MM.1S (cell line): ENCODE data around the gene TRIM72.

Experiments
- DNase-seq: peaks from one replicate; pipeline ENCODE4 v3.0.0-alpha.2; 2015
- H2AFZ ChIP-seq: fragments of 300-600 bp; sonication (generic); 2 replicates; pipeline ENCODE4 v1.6.0; 2016; ENCODE audit warnings: antibody characterized with exemption, low read length
- H3F3A ChIP-seq: fragments of 300-600 bp; sonication (generic); 2 replicates; pipeline ENCODE4 v1.6.1; 2016; ENCODE audit warnings: mild to moderate bottlenecking, antibody characterized with exemption, low read length, moderate library complexity, mixed read lengths; ENCODE audit not compliant: insufficient read depth
- H3K27ac ChIP-seq: fragments of 300-600 bp; sonication (generic); 2 replicates; pipeline ENCODE4 v1.5.1; 2016; ENCODE audit warnings: mild to moderate bottlenecking, low read length
- H3K27me3 ChIP-seq: fragments of 300-600 bp; sonication (generic); replicated peaks from 2 replicates; pipeline ENCODE4 v1.6.0; 2016; ENCODE audit warnings: low read length; ENCODE audit not compliant: insufficient read depth
- H3K36me3 ChIP-seq: fragments of 300-600 bp; sonication (generic); replicated peaks from 2 replicates; pipeline ENCODE4 v1.6.1; 2016; ENCODE audit warnings: mild to moderate bottlenecking, low read length, mixed read lengths; ENCODE audit not compliant: insufficient read depth
- H3K4me1 ChIP-seq: fragments of 300-600 bp; sonication (generic); 2 replicates; pipeline ENCODE4 v1.6.1; 2016; ENCODE audit warnings: low read length, mixed read lengths
- H3K4me2 ChIP-seq: fragments of 300-600 bp; sonication (generic); 2 replicates; pipeline ENCODE4 v1.6.0; 2016; ENCODE audit warnings: low read depth, low read length
- H3K4me3 ChIP-seq: fragments of 300-600 bp; sonication (generic); 2 replicates; pipeline ENCODE4 v1.5.1; 2016; ENCODE audit warnings: low read length, mixed read lengths
- H3K79me2 ChIP-seq: fragments of 300-600 bp; sonication (generic); 2 replicates; pipeline ENCODE4 v1.6.1; 2016; ENCODE audit warnings: mixed run types, low read length, mixed read lengths
- H3K9ac ChIP-seq: fragments of 300-600 bp; sonication (generic); 2 replicates; pipeline ENCODE4 v1.6.1; 2016; ENCODE audit warnings: low read length, mixed read lengths
- H3K9me2 ChIP-seq: fragments of 300-600 bp; sonication (generic); replicated peaks from 2 replicates; pipeline ENCODE4 v1.6.1; 2016; ENCODE audit warnings: mild to moderate bottlenecking, low read length, mixed read lengths; ENCODE audit not compliant: insufficient read depth
- H3K9me3 ChIP-seq: fragments of 300-600 bp; sonication (generic); replicated peaks from 2 replicates; pipeline ENCODE4 v1.6.1; 2016; ENCODE audit warnings: mild to moderate bottlenecking, low read length, mixed read lengths; ENCODE audit not compliant: insufficient read depth
- H4K20me1 ChIP-seq: fragments of 300-600 bp; sonication (generic); 2 replicates; pipeline ENCODE4 v1.6.1; 2016; ENCODE audit warnings: mild to moderate bottlenecking, low read length, moderate library complexity, mixed read lengths; ENCODE audit not compliant: insufficient read depth
- EZH2 ChIP-seq: fragments of 300-600 bp; sonication (generic); optimal IDR thresholded peaks from 2 replicates; pipeline ENCODE3; 2017; ENCODE audit warnings: low read depth, mild to moderate bottlenecking, antibody characterized with exemption, low read length, mixed read lengths
- EZH2phosphoT487 ChIP-seq: fragments of 300-600 bp; sonication (generic); IDR thresholded peaks from 2 replicates; pipeline ENCODE4 v1.6.1; 2018; ENCODE audit warnings: antibody characterized with exemption, low read length
- TF ChIP-seq, protein P1 (sequence below): fragments of 300-600 bp; sonication (generic); IDR thresholded peaks from 2 replicates; pipeline ENCODE4 v1.5.1; 2016; ENCODE audit warnings: antibody characterized with exemption, low read length, mixed read lengths

TRIM72 gene

GRCh38 chr16:31224092-31224955, 10.4 kb downstream of the TRIM72 start:
- Histone ChIP-seq H3K4me3 (no peak overlapping the region), H3F3A (no peaks in the 10 kb centered on the region), H3K27ac (no peak overlapping the region), H4K20me1 (no peaks in the 10 kb centered on the region), H2AFZ (no peak overlapping the region), H3K27me3 (peaks cover 22% of the 10 kb centered on the region), H3K9me3 (no peaks in the 10 kb centered on the region), H3K9me2 (no peaks in the 10 kb centered on the region), H3K9ac (no peak overlapping the region), H3K4me2 (no peak overlapping the region), H3K36me3 (no peaks in the 10 kb centered on the region), H3K79me2 (no peaks in the 10 kb centered on the region), H3K4me1 (no peaks in the 10 kb centered on the region)
- DNase-seq: no peak
- TF ChIP-seq EZH2phosphoT487 (no peak), EZH2 (no peak)
- TF ChIP-seq, protein P1, sequence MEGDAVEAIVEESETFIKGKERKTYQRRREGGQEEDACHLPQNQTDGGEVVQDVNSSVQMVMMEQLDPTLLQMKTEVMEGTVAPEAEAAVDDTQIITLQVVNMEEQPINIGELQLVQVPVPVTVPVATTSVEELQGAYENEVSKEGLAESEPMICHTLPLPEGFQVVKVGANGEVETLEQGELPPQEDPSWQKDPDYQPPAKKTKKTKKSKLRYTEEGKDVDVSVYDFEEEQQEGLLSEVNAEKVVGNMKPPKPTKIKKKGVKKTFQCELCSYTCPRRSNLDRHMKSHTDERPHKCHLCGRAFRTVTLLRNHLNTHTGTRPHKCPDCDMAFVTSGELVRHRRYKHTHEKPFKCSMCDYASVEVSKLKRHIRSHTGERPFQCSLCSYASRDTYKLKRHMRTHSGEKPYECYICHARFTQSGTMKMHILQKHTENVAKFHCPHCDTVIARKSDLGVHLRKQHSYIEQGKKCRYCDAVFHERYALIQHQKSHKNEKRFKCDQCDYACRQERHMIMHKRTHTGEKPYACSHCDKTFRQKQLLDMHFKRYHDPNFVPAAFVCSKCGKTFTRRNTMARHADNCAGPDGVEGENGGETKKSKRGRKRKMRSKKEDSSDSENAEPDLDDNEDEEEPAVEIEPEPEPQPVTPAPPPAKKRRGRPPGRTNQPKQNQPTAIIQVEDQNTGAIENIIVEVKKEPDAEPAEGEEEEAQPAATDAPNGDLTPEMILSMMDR: no peak

DNA sequence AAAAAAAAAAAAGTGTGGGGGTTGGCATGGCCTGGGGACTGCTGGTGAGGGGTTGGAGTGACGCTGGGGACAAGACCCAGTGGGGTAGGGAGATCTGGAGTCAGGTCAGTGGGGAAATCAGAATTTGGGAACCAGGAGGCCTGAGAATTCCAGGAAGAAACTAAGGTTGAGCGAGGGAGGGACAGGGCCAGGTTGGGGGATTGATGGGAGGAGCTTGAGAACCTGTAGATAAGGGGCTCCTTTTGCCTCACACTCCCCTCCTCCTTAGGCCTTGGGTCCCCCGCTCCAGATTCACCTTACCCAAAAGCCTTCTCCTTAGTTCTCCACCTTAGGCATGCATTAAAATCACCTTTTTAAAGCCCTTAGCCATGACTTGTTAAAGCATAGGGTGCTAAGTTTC, 11.3 kb downstream of the TRIM72 start:
- Histone ChIP-seq H3K4me2 (no peak overlapping the region), H3K36me3 (no peaks in the 10 kb centered on the region), H3K4me3 (no peak overlapping the region), H3K27me3 (peaks cover 26% of the 10 kb centered on the region), H3K9me2 (no peaks in the 10 kb centered on the region), H4K20me1 (no peaks in the 10 kb centered on the region), H3K4me1 (no peaks in the 10 kb centered on the region), H2AFZ (no peak overlapping the region), H3F3A (no peaks in the 10 kb centered on the region), H3K27ac (no peak overlapping the region), H3K9me3 (no peaks in the 10 kb centered on the region), H3K79me2 (no peaks in the 10 kb centered on the region), H3K9ac (no peak overlapping the region)
- TF ChIP-seq, protein P1: no peak
- TF ChIP-seq EZH2phosphoT487 (no peak), EZH2 (no peak)
- DNase-seq: no peak

GRCh38 chr16:31228206-31228605, 14.3 kb downstream of the TRIM72 start:
- Histone ChIP-seq H3K27ac (no peak overlapping the region), H3K79me2 (no peaks in the 10 kb centered on the region), H3K4me3 (no peak overlapping the region), H3K9ac (no peak overlapping the region), H3K4me1 (no peaks in the 10 kb centered on the region), H3F3A (no peaks in the 10 kb centered on the region), H3K36me3 (no peaks in the 10 kb centered on the region), H2AFZ (no peak overlapping the region), H3K9me2 (no peaks in the 10 kb centered on the region), H4K20me1 (no peaks in the 10 kb centered on the region), H3K27me3 (peaks cover 17% of the 10 kb centered on the region), H3K9me3 (no peaks in the 10 kb centered on the region), H3K4me2 (no peak overlapping the region)
- no peak for DNase-seq
- TF ChIP-seq EZH2: no peak
- TF ChIP-seq EZH2phosphoT487: no peak
- TF ChIP-seq, protein P1: no peak
